Measurements from ENCODE around the gene STXBP3. TPM values are rescaled to one million over a fixed set of nuclear protein-coding genes. Genes with fewer than 3 reads are reported as not detected.
"Not testable (repeated sequence)": the region's sequence is repeated elsewhere in the genome, so short reads cannot be mapped to it uniquely, and the experiment has no call there.

The STXBP3 gene, protein sequence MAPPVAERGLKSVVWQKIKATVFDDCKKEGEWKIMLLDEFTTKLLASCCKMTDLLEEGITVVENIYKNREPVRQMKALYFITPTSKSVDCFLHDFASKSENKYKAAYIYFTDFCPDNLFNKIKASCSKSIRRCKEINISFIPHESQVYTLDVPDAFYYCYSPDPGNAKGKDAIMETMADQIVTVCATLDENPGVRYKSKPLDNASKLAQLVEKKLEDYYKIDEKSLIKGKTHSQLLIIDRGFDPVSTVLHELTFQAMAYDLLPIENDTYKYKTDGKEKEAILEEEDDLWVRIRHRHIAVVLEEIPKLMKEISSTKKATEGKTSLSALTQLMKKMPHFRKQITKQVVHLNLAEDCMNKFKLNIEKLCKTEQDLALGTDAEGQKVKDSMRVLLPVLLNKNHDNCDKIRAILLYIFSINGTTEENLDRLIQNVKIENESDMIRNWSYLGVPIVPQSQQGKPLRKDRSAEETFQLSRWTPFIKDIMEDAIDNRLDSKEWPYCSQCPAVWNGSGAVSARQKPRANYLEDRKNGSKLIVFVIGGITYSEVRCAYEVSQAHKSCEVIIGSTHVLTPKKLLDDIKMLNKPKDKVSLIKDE
- 10 to 100 TPM; 53.2 to 57.5 TPM for total RNA-seq
- long read RNA-seq, donor 1, transcript STXBP3-201 (19 exons, 2,478 nt) = major isoform, 23 of 31 reads
- long read RNA-seq, donor 1, partial matches to known transcripts = 2 of 31 reads
- long read RNA-seq, donor 1, other reads (novel, unspliced or antisense) = 5 of 31 reads
- long read RNA-seq, donor 2, transcript STXBP3-201 (19 exons, 2,478 nt) = major isoform, 15 of 29 reads
- long read RNA-seq, donor 2, partial matches to known transcripts = 9 of 29 reads
- long read RNA-seq, donor 2, other reads (novel, unspliced or antisense) = 5 of 29 reads

DNA sequence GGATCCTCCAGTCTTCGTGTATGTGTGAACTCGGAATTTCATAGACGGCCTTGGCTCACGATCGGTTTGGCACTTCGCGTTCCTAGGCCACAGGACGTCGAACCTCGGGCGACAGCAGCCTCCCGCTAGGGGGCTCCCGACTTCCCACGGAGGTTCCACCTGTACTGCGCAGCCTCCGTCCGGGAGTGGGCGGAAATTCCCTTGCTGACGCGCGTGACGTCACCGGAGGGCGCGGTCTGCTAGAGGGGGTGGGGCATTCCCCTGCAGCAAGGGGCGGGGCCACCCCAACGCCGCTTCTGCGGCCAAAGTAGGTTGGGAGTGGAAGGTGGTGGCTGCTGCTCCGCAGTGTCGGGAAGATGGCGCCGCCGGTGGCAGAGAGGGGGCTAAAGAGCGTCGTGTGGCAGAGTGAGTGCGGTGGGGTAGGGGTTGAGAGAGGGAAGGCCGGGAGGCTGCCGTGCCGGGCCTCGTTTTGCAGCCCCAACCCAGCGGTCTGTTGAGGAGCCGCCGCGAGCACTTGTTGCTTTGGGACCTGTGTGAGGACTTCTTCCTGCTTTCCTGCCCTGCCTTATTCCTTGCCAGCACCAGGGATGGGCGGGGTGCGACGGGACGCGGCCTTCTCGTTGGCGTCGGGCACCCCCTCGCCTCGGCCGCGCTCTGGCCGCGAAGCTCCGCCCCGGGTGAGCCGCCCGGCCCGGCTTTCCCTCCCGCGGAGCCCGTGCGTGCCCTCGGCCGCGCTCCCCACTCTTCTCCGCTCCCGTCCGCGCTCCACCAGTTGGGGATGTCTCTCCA, at the start of gene STXBP3:
STXBP3 (plus strand) TSS at position 293 of the 789 bp plus-strand sequence; CDS start at position 357, 64 bp downstream.
- intact Hi-C loops (cut with DNase I) = loop anchor here in 1 of 2 donors (5.0 kb wide), 1 partner anchor 54 kb away; the partner anchor contains the start of gene PRPF38B
- DNase-seq (ENCODE audit: low spot score) = peak; percentile 100

DNA sequence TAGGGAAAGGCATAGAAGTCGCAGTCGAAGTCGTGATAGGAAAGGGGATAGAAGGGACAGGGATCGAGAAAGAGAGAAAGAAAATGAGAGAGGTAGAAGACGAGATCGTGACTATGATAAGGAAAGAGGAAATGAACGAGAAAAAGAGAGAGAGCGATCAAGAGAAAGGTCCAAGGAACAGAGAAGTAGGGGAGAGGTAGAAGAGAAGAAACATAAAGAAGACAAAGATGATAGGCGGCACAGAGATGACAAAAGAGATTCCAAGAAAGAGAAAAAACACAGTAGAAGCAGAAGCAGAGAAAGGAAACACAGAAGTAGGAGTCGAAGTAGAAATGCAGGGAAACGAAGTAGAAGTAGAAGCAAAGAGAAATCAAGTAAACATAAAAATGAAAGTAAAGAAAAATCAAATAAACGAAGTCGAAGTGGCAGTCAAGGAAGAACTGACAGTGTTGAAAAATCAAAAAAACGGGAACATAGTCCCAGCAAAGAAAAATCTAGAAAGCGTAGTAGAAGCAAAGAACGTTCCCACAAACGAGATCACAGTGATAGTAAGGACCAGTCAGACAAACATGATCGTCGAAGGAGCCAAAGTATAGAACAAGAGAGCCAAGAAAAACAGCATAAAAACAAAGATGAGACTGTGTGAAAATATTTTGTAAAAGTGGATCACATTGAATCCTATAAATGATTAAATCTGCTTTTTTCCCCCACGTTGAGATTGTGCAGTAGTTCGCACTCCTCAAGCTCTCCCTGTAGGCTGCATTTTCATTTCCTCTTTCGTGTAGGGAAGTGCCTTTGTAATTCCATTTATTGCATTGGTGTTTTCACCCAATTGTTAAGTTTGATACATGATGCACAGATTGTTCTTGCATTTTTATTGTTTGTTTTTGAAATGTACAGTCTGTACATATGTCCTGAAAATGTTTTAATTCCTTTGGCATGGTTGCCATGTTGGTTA, 46.8 kb upstream of the STXBP3 start:
- DNase-seq (ENCODE audit: low spot score) = no peak
- intact Hi-C loops (cut with DNase I) = no loop called here

DNA sequence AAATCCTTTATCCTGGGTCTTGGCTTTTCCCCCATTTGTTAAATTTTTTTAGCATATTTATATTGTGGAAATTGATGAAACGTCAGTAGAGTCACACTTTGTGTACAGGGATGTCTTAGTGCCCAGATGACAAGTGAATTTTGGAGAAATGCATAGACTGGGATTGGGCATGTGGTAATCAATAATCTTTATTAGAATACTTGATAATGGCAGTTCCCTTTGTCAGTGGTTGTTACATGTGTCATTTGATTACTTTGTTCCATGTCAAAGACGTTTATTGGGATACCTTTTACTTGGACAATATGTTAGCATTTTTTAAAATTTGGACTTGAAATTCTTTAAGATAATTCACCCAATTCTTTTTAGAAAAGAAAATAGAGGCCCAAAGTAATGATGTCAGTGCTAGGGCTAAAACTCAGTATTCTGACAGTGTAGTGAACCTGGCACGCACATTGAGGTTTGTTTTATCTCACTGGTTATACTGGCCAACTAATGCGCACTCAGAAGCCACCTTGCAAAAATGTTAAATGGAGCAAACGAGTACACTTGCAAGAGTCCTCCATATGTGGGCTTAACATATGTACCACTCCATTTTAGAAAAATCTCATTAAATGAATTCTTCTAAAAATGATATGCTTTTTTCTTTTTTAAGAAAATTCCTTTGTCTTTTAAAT, 45.2 kb upstream of the STXBP3 start:
- intact Hi-C loops (cut with DNase I) = no loop called here
- DNase-seq (ENCODE audit: low spot score) = no peak

DNA sequence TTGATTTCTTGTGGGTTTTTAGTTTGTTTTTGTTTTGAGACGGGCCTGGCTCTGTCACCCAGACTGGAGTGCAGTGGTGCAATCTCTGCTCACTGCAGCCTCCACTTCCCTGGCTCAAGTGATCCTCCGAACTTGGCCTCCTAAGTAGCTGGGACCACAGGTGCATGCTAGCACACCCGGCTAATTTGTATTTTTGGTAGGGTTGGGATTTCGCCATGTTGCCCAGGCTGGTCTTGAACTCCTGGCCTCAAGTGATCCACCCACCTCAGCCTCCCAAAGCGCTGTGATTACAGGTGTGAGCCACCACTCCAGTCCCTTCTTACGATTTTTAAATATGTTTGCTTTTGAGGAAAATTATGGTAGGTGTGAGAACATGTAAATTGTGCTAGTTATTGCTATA, 44.4 kb upstream of the STXBP3 start:
- intact Hi-C loops (cut with DNase I); DNase-seq (ENCODE audit: low spot score): not testable (repeated sequence)

DNA sequence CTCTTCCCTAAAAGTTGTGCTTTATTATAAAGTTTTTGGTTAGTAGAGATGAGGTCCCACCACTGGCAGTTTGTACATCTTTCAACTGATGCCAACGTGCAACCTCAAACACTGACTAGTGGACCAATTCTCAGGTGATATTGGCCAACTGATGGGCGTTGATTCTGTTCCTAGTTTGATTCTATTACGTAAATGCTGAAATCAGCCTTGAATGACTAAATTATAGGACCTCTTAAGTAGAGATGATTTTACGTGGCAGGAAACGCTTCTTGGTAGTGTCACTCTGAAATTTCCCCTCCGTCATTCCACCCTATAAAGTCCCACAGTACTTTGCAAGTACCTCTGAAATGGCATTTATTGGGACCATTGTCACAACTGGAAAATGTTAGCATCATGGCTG, 42.5 kb upstream of the STXBP3 start:
- no peak for DNase-seq (ENCODE audit: low spot score)
- intact Hi-C loops (cut with DNase I) = no loop called here

DNA sequence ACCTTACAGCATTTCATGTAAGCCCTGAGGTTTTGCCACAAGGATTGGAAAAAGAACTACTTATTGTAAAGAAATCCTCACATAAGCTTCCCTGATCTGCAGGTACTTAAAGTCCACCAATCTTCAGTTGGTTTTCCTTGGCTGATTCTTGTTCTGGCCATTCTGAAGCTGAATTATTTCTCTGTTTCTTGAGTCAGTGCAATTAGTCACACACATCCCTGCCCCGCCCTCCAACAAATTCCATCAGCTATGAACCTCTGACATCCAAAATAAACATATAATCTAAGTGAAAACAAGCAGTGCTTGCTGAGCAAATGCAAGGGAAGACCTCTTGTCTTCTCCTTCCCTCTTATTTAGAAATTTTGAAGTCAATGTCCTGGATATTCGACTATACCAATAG, 42.0 kb upstream of the STXBP3 start:
- no peak for DNase-seq (ENCODE audit: low spot score)
- intact Hi-C loops (cut with DNase I) = no loop called here

DNA sequence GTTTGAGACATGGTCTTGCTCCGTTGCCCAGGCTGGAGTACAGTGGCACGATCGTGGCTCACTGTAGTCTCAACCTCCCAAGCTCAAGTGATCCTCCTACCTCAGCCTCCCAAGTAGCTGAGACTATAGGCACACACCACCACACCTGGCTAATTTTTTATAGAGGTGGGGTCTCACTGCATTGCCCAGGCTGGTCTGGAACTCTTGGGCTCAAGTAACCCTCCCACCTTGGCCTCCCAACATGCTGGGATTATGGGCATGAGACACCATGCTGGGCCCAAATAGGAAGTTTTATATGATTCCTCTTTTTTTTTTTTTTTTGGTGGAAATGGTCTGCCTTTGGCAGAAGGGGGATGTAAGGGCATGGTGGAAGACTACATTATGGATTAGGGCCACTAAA, 39.8 kb upstream of the STXBP3 start:
- no peak for DNase-seq (ENCODE audit: low spot score)
- intact Hi-C loops (cut with DNase I) = no loop called here

DNA sequence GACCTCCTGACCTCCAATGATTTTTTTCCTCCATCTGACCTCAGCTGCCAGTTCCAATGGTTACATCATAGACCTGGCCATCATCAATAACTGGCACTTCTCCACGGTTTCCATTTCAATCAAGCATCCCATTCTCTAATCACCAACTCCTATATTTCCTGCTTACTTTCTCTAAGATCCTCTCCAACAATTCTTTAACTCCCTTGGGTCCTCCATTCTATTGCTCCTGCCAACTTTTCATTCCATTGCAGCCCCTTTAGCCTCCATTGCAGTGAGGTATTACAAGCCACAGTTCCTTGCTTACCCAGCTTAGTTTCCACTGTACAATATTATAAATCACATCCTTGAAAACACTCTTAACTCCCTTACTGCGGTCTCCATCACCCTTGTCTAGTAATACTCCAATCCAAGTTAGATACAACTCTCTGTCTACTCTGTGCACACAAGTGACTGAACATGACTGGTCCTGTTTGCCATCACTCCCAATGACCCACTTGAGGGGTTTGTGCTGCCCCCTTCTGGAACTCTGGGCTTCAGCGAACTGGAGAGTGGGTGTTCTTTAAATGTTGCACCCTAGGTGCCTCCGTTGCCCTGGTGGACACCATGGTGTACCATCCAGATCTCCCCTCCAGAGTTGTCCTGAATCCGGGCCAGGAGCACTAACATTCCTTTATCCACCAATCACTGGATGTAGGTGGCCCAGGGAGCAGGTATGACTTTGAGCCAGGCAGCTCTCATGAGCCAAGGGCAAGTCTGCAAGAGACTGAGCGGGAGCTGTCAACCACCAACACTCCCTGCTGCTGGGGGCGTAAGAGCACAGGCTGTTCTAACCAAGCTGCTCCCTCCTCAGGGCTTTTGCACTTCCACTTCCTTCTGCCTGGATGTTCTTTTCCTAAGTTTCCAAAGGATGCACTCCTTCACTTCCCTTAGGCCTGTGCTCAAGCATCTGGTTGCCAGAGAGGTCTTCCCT, 37.5 kb upstream of the STXBP3 start:
- DNase-seq (ENCODE audit: low spot score) = no peak
- intact Hi-C loops (cut with DNase I) = no loop called here

DNA sequence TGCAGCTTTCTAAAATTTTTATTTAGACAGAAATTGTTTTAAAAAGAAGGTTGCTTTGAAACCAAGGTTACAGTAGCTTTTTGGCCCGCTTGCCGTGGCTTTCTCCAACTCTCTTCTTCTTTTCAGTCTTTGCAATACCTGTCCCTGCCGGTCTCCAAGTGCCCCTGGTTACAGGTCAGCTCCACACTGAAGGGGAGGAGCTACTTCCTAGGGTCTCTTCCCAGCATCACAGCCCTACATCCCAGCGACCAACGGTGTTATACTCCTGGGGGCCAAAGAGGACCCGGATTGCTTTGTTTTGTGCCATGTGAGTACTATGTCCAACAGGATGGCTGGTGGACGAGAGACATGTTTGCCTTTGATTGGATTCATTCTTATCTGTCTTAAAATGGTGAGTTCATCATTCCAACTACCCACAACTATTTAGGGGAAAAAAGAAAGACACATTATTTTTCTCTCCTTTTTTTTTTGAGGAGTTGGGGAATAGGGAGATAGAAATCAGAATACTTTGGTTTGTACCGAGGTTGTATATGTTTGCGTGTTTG, 33.8 kb upstream of the STXBP3 start, which contains the start of gene FNDC7:
FNDC7 (plus strand) TSS at position 303 of the 545 bp plus-strand sequence; CDS start at position 329, 26 bp downstream.
- intact Hi-C loops (cut with DNase I) = no loop called here
- DNase-seq (ENCODE audit: low spot score) = no peak

DNA sequence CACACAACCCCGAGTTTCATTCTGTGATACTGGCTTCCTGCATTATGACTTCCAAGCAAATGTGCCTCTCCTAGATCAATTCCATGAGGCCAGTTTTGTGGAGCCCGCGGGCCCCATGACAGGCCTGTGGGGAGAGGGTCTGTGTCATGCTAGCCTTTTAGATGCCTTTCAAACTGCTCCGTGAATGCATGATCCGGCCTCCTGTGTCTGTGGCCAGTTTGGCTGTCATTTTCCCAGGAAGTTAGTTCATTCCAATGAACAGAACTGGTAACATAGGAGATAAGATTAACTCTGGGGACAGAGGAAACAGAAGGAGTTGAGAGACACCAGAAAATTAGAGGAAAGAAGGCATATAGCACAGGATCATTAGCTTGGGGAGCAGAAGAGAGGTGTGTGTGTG, 30.5 kb upstream of the STXBP3 start:
- no peak for DNase-seq (ENCODE audit: low spot score)
- intact Hi-C loops (cut with DNase I) = no loop called here

DNA sequence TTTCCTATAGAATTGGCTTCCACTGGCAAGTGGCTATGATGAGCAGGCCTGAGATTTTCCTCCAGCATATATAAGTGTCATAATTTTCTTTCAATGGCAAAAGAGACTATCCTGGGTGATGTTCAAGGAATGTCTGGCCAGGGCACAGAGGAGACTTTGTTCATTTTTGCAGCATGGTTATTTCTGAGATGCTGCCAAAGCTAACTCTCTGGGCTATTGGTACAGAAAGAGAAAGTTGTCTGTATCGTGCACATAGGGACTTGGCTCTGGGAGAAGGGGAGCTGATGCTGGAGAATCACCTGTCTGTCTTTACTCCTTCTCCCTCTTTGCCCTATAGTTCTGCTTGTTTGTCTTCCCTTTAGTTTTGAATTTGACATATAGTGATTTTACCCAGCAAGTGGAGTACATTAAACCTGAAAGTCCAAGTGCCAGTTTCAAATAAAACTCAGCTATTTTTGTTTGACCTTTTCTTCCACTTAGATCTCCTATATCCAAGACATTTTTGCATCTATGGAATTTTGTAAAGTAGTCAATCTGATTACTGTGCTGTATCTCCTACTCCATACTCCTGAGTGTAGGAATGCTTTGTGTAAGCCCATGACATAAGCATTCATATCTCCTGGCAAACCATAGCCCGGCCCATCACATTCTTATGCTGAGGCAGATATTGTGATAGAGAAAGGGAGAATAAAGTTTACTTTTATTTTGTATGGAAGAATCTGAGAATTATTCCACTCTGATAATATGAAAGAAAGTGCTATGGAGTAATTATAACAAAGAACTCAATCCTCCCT, 29.8 kb upstream of the STXBP3 start:
- intact Hi-C loops (cut with DNase I) = no loop called here
- no peak for DNase-seq (ENCODE audit: low spot score)

DNA sequence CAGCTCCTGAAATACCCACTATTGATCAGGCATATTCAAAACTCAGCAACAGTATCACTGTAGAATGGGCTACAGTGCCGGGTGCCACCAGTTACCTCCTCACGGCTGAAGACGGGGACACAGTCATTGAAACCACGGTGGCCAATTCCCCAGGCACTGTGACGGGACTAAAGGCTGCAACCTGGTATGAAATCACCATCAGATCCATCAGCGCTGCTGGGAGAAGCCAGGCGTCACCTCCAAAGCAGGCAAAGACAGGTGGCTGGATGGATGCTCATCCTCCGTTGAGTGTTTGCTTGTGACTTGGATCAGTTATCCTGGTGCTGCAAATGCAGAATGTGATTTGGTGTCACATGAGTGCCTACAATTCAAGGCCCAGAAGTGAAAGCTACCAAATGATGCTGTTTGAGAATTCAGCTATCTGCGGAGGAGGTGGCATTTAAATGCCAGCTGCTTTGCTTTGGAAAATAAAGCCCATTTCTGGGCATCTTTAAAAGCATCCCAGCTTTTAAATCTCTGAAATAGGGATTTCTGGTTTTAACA, 28.6 kb upstream of the STXBP3 start:
- intact Hi-C loops (cut with DNase I) = no loop called here
- DNase-seq (ENCODE audit: low spot score) = no peak

DNA sequence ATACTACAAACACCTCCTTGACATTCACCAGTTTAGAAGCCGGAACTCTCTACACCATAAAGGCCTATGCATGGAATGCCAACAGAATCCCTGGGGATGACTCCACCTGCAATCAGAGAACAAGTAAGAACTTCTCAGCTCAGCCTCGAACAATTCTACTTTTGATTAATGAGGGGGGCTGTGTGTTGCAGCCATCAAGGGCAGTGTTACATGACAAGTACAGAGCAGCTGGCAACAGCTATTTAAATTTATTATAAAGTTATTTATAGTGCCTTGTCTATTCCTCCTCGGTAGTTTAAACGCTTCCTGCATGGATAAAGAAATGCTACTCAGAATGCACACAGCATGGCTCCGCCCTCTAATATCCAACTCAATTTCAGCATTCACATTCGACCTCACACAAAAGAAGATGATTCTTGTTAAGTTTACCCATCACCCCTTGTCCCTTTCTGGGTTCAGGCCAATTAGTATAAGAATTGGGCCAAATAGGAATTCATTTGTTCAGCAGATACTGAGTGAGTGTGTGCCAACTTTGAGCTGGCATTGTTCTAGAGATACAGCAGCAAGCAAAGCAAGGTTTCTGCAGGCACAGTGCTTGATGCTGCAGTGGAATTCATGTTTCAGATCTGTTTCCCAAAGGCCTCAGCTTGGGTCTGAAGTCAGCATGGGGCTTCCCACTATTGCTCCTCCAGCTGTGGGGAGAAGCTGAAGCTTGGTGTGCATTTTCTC, 27.4 kb upstream of the STXBP3 start:
- DNase-seq (ENCODE audit: low spot score) = no peak
- intact Hi-C loops (cut with DNase I) = no loop called here

DNA sequence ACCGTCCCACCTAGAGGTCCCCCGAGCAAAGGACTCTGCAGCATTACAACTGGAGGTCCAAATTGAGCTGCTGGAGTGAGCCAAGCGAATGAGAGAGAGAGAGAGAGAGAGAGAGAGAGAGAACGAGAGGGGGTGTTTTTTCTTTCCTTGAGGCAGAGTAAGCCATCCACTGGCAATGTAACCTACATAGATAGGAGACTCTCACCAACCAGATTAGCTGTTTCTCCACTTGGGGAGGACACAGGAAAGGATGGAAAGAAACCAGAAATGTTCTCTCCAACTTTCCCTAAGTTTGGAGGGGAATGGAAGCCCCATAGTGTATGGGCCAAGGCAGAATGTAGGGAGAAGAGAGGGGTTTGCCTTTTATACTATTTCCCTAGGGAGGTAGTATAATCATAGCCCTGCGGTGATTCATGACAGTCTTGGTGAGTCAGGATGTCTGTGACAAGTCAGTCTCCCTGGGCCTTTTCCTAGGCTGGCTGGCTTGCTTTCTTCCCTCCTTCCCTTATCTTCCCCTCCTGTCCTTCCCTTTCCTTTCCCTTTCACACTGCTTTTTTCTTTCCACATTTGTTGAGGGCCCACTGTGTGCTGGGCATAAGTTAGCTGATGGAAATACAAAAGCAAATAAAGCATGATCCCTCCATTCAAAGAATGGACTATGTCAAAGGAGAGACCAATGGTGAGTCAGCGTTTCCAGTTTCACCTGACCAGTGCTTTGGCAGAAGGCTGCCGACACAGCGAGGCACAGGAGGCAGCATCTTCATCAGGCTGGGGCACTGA, 26.6 kb upstream of the STXBP3 start:
- no peak for DNase-seq (ENCODE audit: low spot score)
- intact Hi-C loops (cut with DNase I) = no loop called here
